OCI-LY3 (cell line): ENCODE measurements around the gene IFITM1.

Source experiments
- H2AFZ ChIP-seq: fragments of 200-600, 300-600 bp; shearing (Covaris generic); 2 replicates; pipeline ENCODE4 v1.6.0; 2014; ENCODE audit warnings: antibody characterized with exemption, low read depth, low read length
- H3K27ac ChIP-seq: fragments of 200-600, 300-600 bp; sonication (generic); 2 replicates; pipeline ENCODE4 v1.5.1; 2014; ENCODE audit warnings: mild to moderate bottlenecking, low read length, moderate library complexity, mixed read lengths
- H3K27me3 ChIP-seq: fragments of 200-600, 300-600 bp; sonication (generic); 2 replicates; pipeline ENCODE4 v1.6.1; 2014; ENCODE audit warnings: low read depth, low read length, mixed read lengths
- H3K36me3 ChIP-seq: fragments of 200-600, 300-600 bp; sonication (generic); replicated peaks from 2 replicates; pipeline ENCODE3; 2014; ENCODE audit warnings: low read depth, low read length, mixed read lengths
- H3K4me1 ChIP-seq: fragments of 300-600, 200-600 bp; sonication (generic); 2 replicates; pipeline ENCODE4 v1.6.1; 2014; ENCODE audit warnings: low read length, mixed read lengths
- H3K4me2 ChIP-seq: fragments of 200-600, 300-600 bp; sonication (generic); 2 replicates; pipeline ENCODE4 v1.6.1; 2014; ENCODE audit warnings: low read length, mixed read lengths
- H3K4me3 ChIP-seq: fragments of 300-600, 200-600 bp; sonication (generic); 2 replicates; pipeline ENCODE4 v1.5.1; 2014; ENCODE audit warnings: antibody characterized with exemption, mild to moderate bottlenecking, low read length, moderate library complexity
- H3K79me2 ChIP-seq: fragments of 300-600, 200-600 bp; shearing (Covaris generic); 2 replicates; pipeline ENCODE4 v1.6.1; 2014; ENCODE audit warnings: mild to moderate bottlenecking, low read length, mixed read lengths
- H3K9ac ChIP-seq: fragments of 300-600, 200-600 bp; shearing (Covaris generic); 2 replicates; pipeline ENCODE4 v1.6.0; 2014; ENCODE audit warnings: mild to moderate bottlenecking, low read length, moderate library complexity
- H3K9me3 ChIP-seq: fragments of 200-600, 300-600 bp; shearing (Covaris generic); 2 replicates; pipeline ENCODE4 v1.6.1; 2014; ENCODE audit warnings: low read length, mixed read lengths; ENCODE audit not compliant: insufficient read depth
- H4K20me1 ChIP-seq: fragments of 200-600, 300-600 bp; sonication (generic); 2 replicates; pipeline ENCODE4 v1.6.1; 2016; ENCODE audit warnings: low read length, mixed read lengths; ENCODE audit not compliant: insufficient read depth
- EZH2phosphoT487 ChIP-seq: fragments of 200-600 bp; shearing (Covaris generic); IDR thresholded peaks from 2 replicates; pipeline ENCODE4 v1.6.1; 2018; ENCODE audit warnings: antibody characterized with exemption, mixed run types, low read depth
- TF ChIP-seq, protein P1 (sequence below): fragments of 200-600, 300-600 bp; sonication (generic); IDR thresholded peaks from 2 replicates; pipeline ENCODE4 v1.5.1; 2014; ENCODE audit warnings: antibody characterized with exemption, low read length, low read depth

The IFITM1 gene

DNA sequence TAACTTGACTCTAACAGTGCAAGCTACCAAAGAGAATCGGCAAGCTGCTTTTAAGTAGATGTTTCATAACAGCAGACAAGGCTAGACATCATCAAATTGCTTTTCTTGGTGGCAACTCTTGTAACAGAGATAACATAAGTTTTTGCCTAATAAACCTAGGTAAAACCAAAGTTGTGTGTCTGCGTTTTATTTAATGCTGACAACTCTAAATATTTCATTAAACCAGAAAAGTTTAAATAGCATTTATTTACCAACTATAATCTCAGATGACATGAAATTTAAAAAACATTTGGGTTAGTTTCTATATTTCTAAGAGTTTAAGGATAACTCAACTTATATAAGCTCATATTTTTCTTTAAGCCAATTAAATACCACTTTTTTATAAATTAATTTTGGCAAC, 26.1 kb downstream of the IFITM1 start:
- H3K4me3 ChIP-seq = no peak overlapping the region

DNA sequence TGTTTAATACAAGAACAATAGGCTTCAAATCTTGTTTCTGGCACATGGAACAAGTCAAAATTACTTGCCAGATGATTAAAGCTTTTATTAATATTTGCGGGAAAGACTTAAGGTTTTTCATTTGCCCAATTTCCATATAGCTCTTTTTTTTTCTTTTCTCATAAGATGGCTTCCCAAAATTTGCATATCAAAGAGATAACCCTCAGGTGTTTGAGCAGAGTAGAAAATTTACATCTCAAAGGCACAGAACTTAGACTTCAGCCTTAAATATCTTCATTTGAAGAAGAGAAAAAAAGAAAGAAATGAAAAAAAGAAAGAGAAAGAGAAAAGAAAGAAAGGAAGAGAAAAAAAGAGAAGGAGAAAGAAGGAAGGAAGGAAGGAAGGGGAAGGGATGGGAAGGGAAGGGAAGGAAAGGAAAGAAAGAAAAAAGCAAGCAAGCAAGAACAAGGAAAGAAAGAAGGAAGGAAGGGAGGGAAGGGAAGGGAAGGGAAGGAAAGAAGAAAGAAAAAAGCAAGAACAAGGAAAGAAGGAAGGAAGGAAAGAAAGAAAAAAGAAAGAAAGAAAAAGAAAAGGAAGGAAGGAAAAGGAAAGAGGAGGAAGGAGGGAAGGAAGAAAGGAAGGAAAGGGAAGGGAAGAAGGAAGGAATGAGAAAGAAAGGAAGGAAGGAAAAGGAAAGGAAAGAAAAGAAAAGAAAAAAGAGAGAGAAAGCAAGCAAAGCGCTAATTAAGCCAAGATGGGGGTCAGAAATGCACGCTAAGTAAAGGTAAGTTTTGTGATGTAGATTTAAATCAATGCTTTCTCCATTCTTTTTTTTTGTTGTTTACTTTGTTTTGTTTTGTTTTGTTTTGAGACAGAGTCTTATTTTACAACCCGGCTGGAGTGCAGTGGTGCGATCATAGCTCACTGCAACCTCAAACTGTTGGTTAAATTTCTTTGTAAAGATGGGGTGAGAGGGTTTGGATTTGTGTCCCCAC, 27.0 kb downstream of the IFITM1 start:
- H3K4me2 ChIP-seq = 0 out of 2 replicates have a peak overlapping the region, but pooled peaks have one; percentile 6
- H3K79me2 ChIP-seq = no peaks in the 10 kb centered on the region
- no peaks in the 10 kb centered on the region for H3K9me3 ChIP-seq
- no peaks in the 10 kb centered on the region for H3K36me3 ChIP-seq
- H3K27me3 ChIP-seq = peaks cover 13% of the 10 kb centered on the region; the same call in 1 of the 2 replicates
- no peaks in the 10 kb centered on the region for H4K20me1 ChIP-seq
- peaks cover 8% of the 10 kb centered on the region; the same call in 1 of the 2 replicates for H3K4me1 ChIP-seq
- no peak overlapping the region for H3K27ac ChIP-seq
- H2AFZ ChIP-seq = peak overlapping the region; percentile 46; the same call in 1 of the 2 replicates
- H3K4me3 ChIP-seq = no peak overlapping the region
- no peak overlapping the region for H3K9ac ChIP-seq
- no peak for TF ChIP-seq EZH2phosphoT487
- TF ChIP-seq, protein P1, sequence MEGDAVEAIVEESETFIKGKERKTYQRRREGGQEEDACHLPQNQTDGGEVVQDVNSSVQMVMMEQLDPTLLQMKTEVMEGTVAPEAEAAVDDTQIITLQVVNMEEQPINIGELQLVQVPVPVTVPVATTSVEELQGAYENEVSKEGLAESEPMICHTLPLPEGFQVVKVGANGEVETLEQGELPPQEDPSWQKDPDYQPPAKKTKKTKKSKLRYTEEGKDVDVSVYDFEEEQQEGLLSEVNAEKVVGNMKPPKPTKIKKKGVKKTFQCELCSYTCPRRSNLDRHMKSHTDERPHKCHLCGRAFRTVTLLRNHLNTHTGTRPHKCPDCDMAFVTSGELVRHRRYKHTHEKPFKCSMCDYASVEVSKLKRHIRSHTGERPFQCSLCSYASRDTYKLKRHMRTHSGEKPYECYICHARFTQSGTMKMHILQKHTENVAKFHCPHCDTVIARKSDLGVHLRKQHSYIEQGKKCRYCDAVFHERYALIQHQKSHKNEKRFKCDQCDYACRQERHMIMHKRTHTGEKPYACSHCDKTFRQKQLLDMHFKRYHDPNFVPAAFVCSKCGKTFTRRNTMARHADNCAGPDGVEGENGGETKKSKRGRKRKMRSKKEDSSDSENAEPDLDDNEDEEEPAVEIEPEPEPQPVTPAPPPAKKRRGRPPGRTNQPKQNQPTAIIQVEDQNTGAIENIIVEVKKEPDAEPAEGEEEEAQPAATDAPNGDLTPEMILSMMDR = no peak

More for the DNA sequence above, 26.1 kb downstream of the IFITM1 start:
- TF ChIP-seq EZH2phosphoT487 = no peak
- TF ChIP-seq, protein P1 = no peak
- no peaks in the 10 kb centered on the region for H3K9me3 ChIP-seq
- H3K4me1 ChIP-seq = peaks cover 8% of the 10 kb centered on the region; the same call in 1 of the 2 replicates
- peaks cover 13% of the 10 kb centered on the region; the same call in 1 of the 2 replicates for H3K27me3 ChIP-seq
- no peaks in the 10 kb centered on the region for H3K79me2 ChIP-seq
- no peaks in the 10 kb centered on the region for H3K36me3 ChIP-seq
- no peak overlapping the region for H3K9ac ChIP-seq
- no peaks in the 10 kb centered on the region for H4K20me1 ChIP-seq
- H3K27ac ChIP-seq = no peak overlapping the region
- no peak overlapping the region for H2AFZ ChIP-seq
- no peak overlapping the region for H3K4me2 ChIP-seq

DNA sequence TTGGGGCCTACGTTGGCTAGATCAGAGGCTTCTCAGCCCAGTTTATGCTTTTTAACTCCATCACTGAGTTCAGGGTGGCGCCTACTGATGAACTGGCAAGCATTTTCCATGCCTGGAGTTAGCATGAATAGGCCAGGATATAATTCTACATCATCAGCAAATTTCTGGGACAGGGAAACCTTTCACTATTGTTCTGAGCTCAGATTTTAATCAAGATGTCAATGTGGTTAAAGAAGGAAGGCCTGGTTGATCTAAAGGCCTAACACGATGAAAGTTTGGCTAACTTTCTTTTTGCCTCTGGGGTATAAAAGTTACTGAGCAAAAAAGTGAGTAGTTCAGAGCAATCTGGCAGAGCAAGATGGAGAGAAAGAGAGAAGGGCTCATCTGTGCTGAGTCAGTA, 28.5 kb downstream of the IFITM1 start:
- TF ChIP-seq, protein P1 = no peak
- no peak for TF ChIP-seq EZH2phosphoT487
- Histone ChIP-seq H3K4me1 (peaks cover 8% of the 10 kb centered on the region; the same call in 1 of the 2 replicates), H3K4me3 (no peak overlapping the region), H3K9me3 (no peaks in the 10 kb centered on the region), H3K79me2 (no peaks in the 10 kb centered on the region), H3K27ac (no peak overlapping the region), H3K27me3 (peaks cover 13% of the 10 kb centered on the region; the same call in 1 of the 2 replicates), H3K9ac (no peak overlapping the region), H2AFZ (no peak overlapping the region), H3K4me2 (no peak overlapping the region), H4K20me1 (no peaks in the 10 kb centered on the region), H3K36me3 (no peaks in the 10 kb centered on the region)

DNA sequence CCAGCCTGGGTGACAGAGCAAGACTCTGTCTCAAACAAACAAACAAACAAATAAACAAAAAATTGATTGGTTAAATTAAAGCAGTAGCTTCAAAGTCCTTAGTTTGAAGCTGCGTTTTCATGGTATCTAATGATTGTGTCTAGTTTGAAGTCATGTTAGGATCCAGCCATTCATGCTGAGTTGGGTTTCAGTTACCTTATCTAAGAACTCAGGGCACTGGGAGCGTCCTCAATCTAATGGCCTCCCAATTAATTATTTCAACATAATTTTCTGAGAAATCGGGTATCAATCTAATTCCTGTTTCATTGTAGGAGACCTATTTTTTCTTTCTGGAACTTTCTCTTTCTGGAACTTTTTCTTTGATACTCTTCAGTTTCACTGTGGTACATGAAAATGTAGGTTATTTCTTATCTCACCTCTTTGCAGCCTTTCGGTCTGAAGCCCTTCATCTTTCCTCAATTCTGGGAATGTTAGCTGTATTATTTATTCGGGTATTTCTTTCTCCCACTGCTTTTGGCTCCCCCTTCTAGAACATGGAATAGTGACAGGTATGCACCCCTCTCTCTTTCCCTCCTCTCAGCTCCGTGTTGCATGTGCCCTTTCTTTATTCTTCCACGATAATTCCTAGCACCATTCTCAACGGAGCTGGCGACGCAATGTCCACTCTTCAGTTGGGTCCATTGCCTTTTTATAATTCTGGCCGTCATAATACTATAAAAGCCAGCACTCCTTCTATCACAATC, 31.2 kb downstream of the IFITM1 start:
- Histone ChIP-seq H3K27me3 (peaks cover 11% of the 10 kb centered on the region; the same call in 1 of the 2 replicates), H3K4me1 (peaks cover 20% of the 10 kb centered on the region), H3K27ac (no peak overlapping the region), H2AFZ (no peak overlapping the region), H3K9me3 (no peaks in the 10 kb centered on the region), H4K20me1 (no peaks in the 10 kb centered on the region), H3K36me3 (no peaks in the 10 kb centered on the region), H3K9ac (no peak overlapping the region), H3K79me2 (no peaks in the 10 kb centered on the region), H3K4me2 (no peak overlapping the region), H3K4me3 (no peak overlapping the region)
- no peak for TF ChIP-seq EZH2phosphoT487
- TF ChIP-seq, protein P1 = no peak
